ENCODE measurements around the gene NUP210.

The NUP210 gene

GRCh38 chr3:13283877-13284264, 136.3 kb downstream of the NUP210 start:
- DNase-seq, result no peak

- no peak for DNase-seq
These were observed 136.9 kb downstream of the NUP210 start for GRCh38 chr3:13282986-13283876.

- DNase-seq, result no peak
These were observed 137.7 kb downstream of the NUP210 start for GRCh38 chr3:13282358-13282985.

- no peak for DNase-seq
These were observed 138.4 kb downstream of the NUP210 start for GRCh38 chr3:13281507-13282357.

- no peak for DNase-seq
These were observed 139.2 kb downstream of the NUP210 start for GRCh38 chr3:13280811-13281506.

GRCh38 chr3:13280122-13280790, 139.9 kb downstream of the NUP210 start:
- no peak for DNase-seq

- no peak for DNase-seq
These were observed 140.6 kb downstream of the NUP210 start for GRCh38 chr3:13279532-13279910.

- DNase-seq, result no peak
These were observed 141.2 kb downstream of the NUP210 start for GRCh38 chr3:13278783-13279531.

GRCh38 chr3:13277860-13278531, 142.1 kb downstream of the NUP210 start:
- DNase-seq, result no peak

- no peak for DNase-seq
These were observed 142.8 kb downstream of the NUP210 start for GRCh38 chr3:13277196-13277813.

GRCh38 chr3:13276438-13277195, 143.5 kb downstream of the NUP210 start:
- DNase-seq, result no peak

- no peak for DNase-seq
These were observed 144.6 kb downstream of the NUP210 start for GRCh38 chr3:13275376-13276005.

GRCh38 chr3:13274551-13275332, 145.4 kb downstream of the NUP210 start:
- DNase-seq, result no peak

- no peak for DNase-seq
These were observed 146.0 kb downstream of the NUP210 start for GRCh38 chr3:13274125-13274524.

GRCh38 chr3:13273604-13274105, 146.5 kb downstream of the NUP210 start:
- DNase-seq, result no peak

GRCh38 chr3:13272831-13273603, 147.1 kb downstream of the NUP210 start:
- no peak for DNase-seq

- no peak for DNase-seq
These were observed 150.3 kb downstream of the NUP210 start for GRCh38 chr3:13269711-13270378.
